Fibroblast of lung (primary cell): ENCODE measurements around the gene DIPK1B. TPM values are rescaled to one million over a fixed set of nuclear protein-coding genes. Genes with fewer than 3 reads are reported as not detected.

ENCODE experiments used
- DNase-seq, 2 donors: peaks; one replicate each; pipeline versions ENCODE4 v3.0.0 to v3.0.0-alpha.2; 2010; ENCODE audit warnings: low read depth in 2 of 2
- H2AFZ ChIP-seq: 2 replicates; pipeline ENCODE4 v1.5.1; 2012; ENCODE audit warnings: low read length, control low read depth, inconsistent platforms
- H3K27ac ChIP-seq: 2 replicates; pipeline ENCODE4 v1.5.1; 2011; ENCODE audit warnings: low read length, control low read depth; ENCODE audit not compliant: insufficient read depth
- H3K27me3 ChIP-seq: 2 replicates; pipeline ENCODE4 v1.5.1; 2011; ENCODE audit warnings: mild to moderate bottlenecking, low read length; ENCODE audit not compliant: control insufficient read depth, insufficient read depth
- H3K36me3 ChIP-seq: 2 replicates; pipeline ENCODE4 v1.5.1; 2011; ENCODE audit warnings: low read length; ENCODE audit not compliant: control insufficient read depth, insufficient read depth
- H3K4me1 ChIP-seq: 2 replicates; pipeline ENCODE4 v1.5.1; 2011; ENCODE audit warnings: low read length; ENCODE audit not compliant: control insufficient read depth, insufficient read depth; ENCODE audit errors: extremely low read depth
- H3K4me2 ChIP-seq: 2 replicates; pipeline ENCODE4 v1.5.1; 2011; ENCODE audit warnings: low read length, control low read depth; ENCODE audit not compliant: insufficient read depth; ENCODE audit errors: extremely low read depth
- H3K4me3 ChIP-seq, 4 experiments: fragments of 200-600 bp in 1 of 4; sonication (generic) in 1 of 4; replicated peaks in 1 of 4; 2 replicates each; pipeline ENCODE4 v1.5.1; 2011 to 2016; ENCODE audit warnings: low read length in 4 of 4, low read depth in 3 of 4, mild to moderate bottlenecking in 3 of 4, control low read depth in 2 of 4, inconsistent platforms in 1 of 4, mixed read lengths in 1 of 4; ENCODE audit not compliant: insufficient read depth in 1 of 4; ENCODE audit errors: control extremely low read depth in 1 of 4
- H3K79me2 ChIP-seq: 2 replicates; pipeline ENCODE4 v1.5.1; 2012; ENCODE audit warnings: mild to moderate bottlenecking, low read length, inconsistent platforms; ENCODE audit not compliant: control insufficient read depth, insufficient read depth
- H3K9ac ChIP-seq: 2 replicates; pipeline ENCODE4 v1.5.1; 2011; ENCODE audit warnings: mild to moderate bottlenecking, low read length, control low read depth; ENCODE audit not compliant: insufficient read depth
- H3K9me3 ChIP-seq: 2 replicates; pipeline ENCODE4 v1.5.1; 2012; ENCODE audit warnings: low read depth, low read length; ENCODE audit not compliant: control insufficient read depth, insufficient read depth
- H4K20me1 ChIP-seq: 2 replicates; pipeline ENCODE4 v1.5.1; 2011; ENCODE audit warnings: low read length; ENCODE audit not compliant: control insufficient read depth, insufficient read depth; ENCODE audit errors: extremely low read depth
- EZH2 ChIP-seq: IDR thresholded peaks from 2 replicates; pipeline ENCODE4 v1.5.1; 2012; ENCODE audit warnings: low read length, control low read depth, mild to moderate bottlenecking; ENCODE audit errors: missing control alignments
- polyA plus RNA-seq, 2 donors: library from polyadenylated mRNA; depleted of rRNA in 1 of 2; stranded (reverse) in 1 of 2; unstranded in 1 of 2; fragments of >200 nt; gene quantifications; 2 replicates each; pipeline ENCODE4 v1.2.1, GENCODE V29; 2011 to 2012; ENCODE audit warnings: missing spikeins in 1 of 2
- total RNA-seq: library from RNA; depleted of rRNA; stranded (reverse); fragments of >200 nt; gene quantifications from 2 replicates; pipeline ENCODE4 v1.2.1, GENCODE V29; 2014
- TF ChIP-seq, protein P1 (sequence below), 2 donors: IDR thresholded peaks in 1 of 2; conservative IDR thresholded peaks in 1 of 2; 1 replicate in 1 of 2; 2 replicates in 1 of 2; pipeline ENCODE4 v1.5.1; 2011 to 2012; ENCODE audit warnings: low read length in 2 of 2, control low read depth in 1 of 2, inconsistent platforms in 1 of 2, low read depth in 1 of 2, mild to moderate bottlenecking in 1 of 2

Gene DIPK1B
- total and polyA plus RNA-seq, 2 donors (not counting 1 experiment from before 2014, with no cell fraction given) = 0.16 to 0.33 TPM

DNA sequence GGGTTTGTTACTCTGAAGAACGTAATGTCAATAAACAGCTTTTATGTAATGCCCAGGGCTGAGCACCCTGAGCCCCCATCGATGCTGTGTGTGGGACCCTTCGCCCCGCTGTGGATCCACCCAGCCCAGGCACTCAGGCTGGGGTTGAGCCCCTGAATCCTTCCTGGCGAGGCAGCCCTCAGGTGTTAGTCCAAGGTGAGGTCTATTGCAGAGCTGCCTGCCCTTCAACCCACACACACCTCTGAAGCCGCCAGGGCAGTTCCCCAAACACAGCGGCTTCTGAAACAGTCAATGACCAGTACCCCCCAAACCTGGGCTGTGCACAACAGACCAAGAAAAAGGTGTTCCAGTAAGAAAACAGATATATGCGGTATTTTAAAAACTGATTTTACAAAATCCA, 11.6 kb downstream of the DIPK1B start:
- H3K79me2 ChIP-seq = peaks cover 30% of the 10 kb centered on the region
- H2AFZ ChIP-seq = no peak overlapping the region
- H3K9ac ChIP-seq = no peak overlapping the region
- no peaks in the 10 kb centered on the region for H3K27me3 ChIP-seq
- no peak overlapping the region for H3K27ac ChIP-seq
- H4K20me1 ChIP-seq = no peaks in the 10 kb centered on the region
- peaks cover 16% of the 10 kb centered on the region for H3K4me1 ChIP-seq
- DNase-seq = no peak
- H3K36me3 ChIP-seq = peaks cover 26% of the 10 kb centered on the region
- H3K4me3 ChIP-seq = no peak overlapping the region
- no peak for TF ChIP-seq EZH2
- TF ChIP-seq, protein P1, sequence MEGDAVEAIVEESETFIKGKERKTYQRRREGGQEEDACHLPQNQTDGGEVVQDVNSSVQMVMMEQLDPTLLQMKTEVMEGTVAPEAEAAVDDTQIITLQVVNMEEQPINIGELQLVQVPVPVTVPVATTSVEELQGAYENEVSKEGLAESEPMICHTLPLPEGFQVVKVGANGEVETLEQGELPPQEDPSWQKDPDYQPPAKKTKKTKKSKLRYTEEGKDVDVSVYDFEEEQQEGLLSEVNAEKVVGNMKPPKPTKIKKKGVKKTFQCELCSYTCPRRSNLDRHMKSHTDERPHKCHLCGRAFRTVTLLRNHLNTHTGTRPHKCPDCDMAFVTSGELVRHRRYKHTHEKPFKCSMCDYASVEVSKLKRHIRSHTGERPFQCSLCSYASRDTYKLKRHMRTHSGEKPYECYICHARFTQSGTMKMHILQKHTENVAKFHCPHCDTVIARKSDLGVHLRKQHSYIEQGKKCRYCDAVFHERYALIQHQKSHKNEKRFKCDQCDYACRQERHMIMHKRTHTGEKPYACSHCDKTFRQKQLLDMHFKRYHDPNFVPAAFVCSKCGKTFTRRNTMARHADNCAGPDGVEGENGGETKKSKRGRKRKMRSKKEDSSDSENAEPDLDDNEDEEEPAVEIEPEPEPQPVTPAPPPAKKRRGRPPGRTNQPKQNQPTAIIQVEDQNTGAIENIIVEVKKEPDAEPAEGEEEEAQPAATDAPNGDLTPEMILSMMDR (conservative IDR thresholded peaks at IDR 0.05 in 1 of 2, IDR thresholded peaks at IDR 0.05 in 1 of 2; ENCODE audit: low read depth in 1 of 2, low read length in 2 of 2) = no peak
- no peaks in the 10 kb centered on the region for H3K9me3 ChIP-seq
- H3K4me2 ChIP-seq = no peak overlapping the region

DNA sequence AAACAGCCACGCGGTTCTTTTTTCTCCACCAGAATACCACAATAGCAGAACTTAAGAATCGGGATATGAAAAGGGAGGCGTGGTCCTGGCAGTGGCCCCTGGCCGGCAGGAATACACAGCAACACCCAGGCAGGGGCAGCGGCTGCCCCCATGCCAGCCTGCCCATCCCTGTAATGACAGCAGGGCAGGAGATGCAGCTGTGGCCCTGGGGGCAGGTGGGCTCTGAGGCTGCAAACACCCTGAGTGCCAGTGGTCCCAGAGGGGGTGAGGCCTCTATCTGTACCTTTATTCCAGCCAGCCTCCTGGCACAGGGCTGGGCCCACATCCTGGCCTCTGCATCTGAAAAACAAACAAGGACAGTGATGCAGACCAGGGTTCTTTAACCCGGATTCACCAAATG, 12.4 kb downstream of the DIPK1B start:
- no peak overlapping the region for H3K4me3 ChIP-seq
- peaks cover 37% of the 10 kb centered on the region for H3K79me2 ChIP-seq
- H2AFZ ChIP-seq = no peak overlapping the region
- H3K36me3 ChIP-seq = peaks cover 26% of the 10 kb centered on the region
- H4K20me1 ChIP-seq = no peaks in the 10 kb centered on the region
- H3K9ac ChIP-seq = no peak overlapping the region
- no peak for TF ChIP-seq EZH2
- TF ChIP-seq, protein P1 (conservative IDR thresholded peaks at IDR 0.05 in 1 of 2, IDR thresholded peaks at IDR 0.05 in 1 of 2; ENCODE audit: low read depth in 1 of 2, low read length in 2 of 2) = no peak
- no peak overlapping the region for H3K4me2 ChIP-seq
- DNase-seq = no peak
- peaks cover 16% of the 10 kb centered on the region for H3K4me1 ChIP-seq
- no peaks in the 10 kb centered on the region for H3K9me3 ChIP-seq
- H3K27me3 ChIP-seq = no peaks in the 10 kb centered on the region
- H3K27ac ChIP-seq = no peak overlapping the region

DNA sequence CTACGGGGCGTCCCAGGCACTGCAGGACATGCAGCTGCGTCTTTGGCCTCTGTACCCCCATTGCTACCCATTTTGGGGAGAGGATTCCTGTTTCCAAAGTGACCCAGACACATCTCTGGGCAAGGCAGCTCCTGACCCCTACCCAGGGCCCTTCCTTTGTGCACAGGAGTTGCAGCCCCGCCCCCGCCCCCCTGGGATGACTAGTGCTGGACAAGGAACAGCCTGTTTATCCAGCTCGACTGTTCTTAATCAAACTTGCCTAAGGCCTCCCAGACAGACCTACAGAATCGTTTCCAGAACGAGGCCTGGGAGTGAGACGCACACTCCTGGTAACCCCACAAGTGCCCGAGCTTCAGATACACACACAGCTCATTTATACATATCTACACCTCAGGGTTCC, 13.2 kb downstream of the DIPK1B start:
- no peaks in the 10 kb centered on the region for H3K9me3 ChIP-seq
- H3K79me2 ChIP-seq = peaks cover 43% of the 10 kb centered on the region
- H3K27ac ChIP-seq = no peak overlapping the region
- no peaks in the 10 kb centered on the region for H4K20me1 ChIP-seq
- H2AFZ ChIP-seq = no peak overlapping the region
- peak overlapping the region; percentile 64 for H3K4me2 ChIP-seq
- H3K4me1 ChIP-seq = peaks cover 16% of the 10 kb centered on the region
- H3K9ac ChIP-seq = no peak overlapping the region
- TF ChIP-seq EZH2 = no peak
- TF ChIP-seq, protein P1 (conservative IDR thresholded peaks at IDR 0.05 in 1 of 2, IDR thresholded peaks at IDR 0.05 in 1 of 2; ENCODE audit: low read depth in 1 of 2, low read length in 2 of 2) = no peak
- DNase-seq = peak in 1 of 2 donors; percentile 57
- H3K36me3 ChIP-seq = peaks cover 26% of the 10 kb centered on the region
- peak overlapping the region in 2 of 4 experiments; percentile 18 to 75 for H3K4me3 ChIP-seq
- H3K27me3 ChIP-seq = no peaks in the 10 kb centered on the region
